HG02840 (cell line): ENCODE results near the gene YPEL4.

Experiments used
- ATAC-seq: cut with Tn5 transposase; IDR thresholded peaks from one replicate; pipeline ENCODE4 v1.9.1; 2021; ENCODE audit warnings: mild to moderate bottlenecking, moderate library complexity, moderate number of reproducible peaks; ENCODE audit not compliant: unreplicated experiment, low FRiP score

Gene YPEL4

DNA sequence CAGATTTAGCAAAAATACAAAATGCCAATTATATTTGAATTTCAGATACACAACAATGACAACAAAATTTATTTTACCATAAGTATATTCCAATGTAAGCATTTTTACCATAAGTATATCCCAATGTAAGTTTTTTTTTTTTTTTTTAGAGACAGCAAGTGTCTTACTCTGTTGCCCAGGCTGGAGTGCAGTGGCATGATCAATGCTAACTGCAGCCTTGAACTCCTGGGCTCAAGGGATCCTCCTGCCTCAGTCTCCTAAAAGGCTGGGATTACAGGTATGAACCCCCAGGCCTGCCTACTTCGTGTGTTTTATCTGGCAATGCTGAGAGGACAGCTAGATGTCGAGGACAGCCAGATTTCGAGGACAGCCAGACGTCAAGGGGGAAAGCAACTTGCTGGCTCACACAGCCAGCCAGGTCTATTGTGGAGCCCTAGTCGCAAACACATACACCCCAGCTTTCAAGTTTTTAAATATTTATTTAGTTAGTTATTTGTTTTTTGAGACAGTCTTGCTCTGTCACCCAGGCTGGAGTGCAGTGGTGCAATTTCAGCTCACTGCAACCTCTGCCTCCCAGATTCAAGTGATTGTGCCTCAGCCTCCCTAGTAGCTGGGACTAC lies 53.3 kb downstream of the YPEL4 start:
- no peak for ATAC-seq
